Limb (tissue), 2 donors: ENCODE results near the gene EIF3I.
A peak's percentile ranks its signal among the peaks of the same experiment; 100 is the strongest.
"Not testable (repeated sequence)": the region's sequence is repeated elsewhere in the genome, so short reads cannot be mapped to it uniquely, and the experiment has no call there.

Experiments used
- DNase-seq, 2 donors: peaks; one replicate each; pipeline ENCODE4 v3.0.0-alpha.2; 2016; ENCODE audit errors: extremely low spot score in 2 of 2

Gene EIF3I

DNA sequence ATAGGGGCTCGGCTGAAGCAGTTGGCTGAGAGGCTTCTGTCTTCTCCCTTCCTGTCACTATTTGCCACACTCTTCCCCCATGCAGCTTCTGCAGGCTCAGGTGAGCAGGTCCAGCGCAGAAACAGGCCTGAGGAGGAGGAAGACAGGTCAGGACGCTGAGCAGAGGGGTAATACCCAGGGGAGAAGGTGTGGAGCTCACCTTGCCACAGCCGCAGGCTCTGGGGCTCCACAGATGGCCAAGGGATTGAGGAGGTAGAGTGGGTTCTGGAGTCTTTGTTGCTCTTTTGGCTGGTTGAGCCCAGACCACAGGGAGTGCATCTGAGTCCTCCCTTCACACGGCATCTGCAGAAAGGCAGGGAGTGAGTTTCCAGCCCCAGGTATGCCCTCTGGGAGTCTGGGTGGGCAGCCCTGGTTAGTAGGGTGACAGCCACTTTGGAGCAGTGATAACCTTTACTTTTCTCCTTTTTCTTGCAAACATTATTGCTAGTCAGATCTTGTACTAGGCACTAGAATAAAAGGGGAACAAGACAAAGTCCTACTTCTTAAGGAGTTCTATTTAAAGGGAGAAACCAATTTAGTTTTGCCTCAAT lies 9.7 kb downstream of the EIF3I start:
- no peak for DNase-seq

DNA sequence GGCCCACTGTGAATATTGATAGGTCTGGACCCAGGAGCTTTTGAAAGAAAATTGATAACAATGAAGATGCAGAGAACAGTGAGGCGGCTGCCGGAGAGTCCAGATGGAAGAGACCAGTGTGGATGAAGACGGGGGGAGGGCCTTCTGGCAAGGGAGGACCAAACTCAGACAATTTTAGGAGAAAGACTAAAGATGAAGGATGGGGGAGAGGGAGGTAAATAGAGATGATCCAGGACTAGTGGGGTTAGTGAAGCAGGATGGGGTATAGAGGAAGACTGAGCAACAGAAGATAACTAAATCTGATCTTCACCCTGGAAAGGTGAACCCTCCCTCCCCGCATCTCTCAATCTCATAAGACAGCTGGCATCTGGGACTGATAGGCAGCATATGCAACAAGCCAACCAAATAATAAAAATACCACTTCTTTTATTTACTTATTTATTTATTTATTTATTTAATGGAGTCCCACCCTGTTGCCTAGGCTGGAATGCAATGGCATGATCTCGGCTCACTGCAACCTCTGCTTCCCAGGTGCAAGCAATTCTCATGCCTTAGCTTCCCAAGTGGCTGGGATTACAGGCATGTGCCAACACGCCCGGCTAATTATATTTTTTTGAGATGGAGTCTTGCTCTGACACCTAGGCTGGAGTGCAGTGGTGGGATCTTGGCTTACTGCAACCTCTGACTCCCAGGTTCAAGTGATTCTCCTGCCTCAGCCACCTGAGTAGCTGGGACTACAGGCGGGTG lies 10.5 kb downstream of the EIF3I start:
- DNase-seq = no peak

- DNase-seq = no peak
Measured at GRCh38 chr1:32234792-32235191, 12.6 kb downstream of the EIF3I start.

DNA sequence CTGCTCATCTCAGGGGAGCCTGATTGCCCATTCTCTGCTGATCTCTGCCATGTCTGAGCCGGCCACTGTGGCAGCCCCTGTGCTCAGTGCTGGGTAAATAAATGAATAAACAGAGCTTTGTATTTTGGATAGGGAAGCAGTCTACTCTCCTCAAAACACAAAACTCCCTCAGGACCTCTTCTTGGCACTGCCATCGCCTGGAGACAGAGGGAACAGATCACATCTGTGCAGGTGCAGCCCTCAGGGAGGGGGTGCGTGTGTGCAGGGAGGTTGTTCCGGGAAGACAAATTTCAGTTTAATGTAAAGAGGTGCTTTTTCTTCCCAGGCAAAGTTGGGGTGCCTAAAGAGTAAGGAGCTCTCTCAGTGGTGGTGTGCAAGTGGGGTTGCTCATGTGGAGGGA lies 17.1 kb downstream of the EIF3I start:
- no peak for DNase-seq

DNA sequence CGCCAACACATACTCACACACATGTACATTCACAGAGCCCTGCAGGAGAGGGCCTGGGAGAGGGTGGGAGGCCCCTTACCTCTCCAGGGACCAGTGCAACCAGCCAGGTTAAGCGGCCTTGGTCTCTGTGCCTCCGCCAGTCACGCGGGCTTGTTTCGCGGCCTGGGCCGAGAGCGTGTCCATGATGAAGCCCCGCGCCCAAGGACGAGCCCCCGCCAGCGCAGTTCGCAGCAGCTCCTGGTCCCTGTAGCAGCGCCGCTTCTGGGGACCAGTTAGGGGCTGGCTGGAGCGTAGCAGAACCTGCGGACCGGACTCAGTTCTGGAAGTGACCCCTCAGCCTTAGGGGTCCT lies 17.6 kb downstream of the EIF3I start:
- DNase-seq = no peak

- DNase-seq = peak in 1 of 2 donors; percentile 76
Measured at GRCh38 chr1:32240140-32240951, 18.1 kb downstream of the EIF3I start.

DNA sequence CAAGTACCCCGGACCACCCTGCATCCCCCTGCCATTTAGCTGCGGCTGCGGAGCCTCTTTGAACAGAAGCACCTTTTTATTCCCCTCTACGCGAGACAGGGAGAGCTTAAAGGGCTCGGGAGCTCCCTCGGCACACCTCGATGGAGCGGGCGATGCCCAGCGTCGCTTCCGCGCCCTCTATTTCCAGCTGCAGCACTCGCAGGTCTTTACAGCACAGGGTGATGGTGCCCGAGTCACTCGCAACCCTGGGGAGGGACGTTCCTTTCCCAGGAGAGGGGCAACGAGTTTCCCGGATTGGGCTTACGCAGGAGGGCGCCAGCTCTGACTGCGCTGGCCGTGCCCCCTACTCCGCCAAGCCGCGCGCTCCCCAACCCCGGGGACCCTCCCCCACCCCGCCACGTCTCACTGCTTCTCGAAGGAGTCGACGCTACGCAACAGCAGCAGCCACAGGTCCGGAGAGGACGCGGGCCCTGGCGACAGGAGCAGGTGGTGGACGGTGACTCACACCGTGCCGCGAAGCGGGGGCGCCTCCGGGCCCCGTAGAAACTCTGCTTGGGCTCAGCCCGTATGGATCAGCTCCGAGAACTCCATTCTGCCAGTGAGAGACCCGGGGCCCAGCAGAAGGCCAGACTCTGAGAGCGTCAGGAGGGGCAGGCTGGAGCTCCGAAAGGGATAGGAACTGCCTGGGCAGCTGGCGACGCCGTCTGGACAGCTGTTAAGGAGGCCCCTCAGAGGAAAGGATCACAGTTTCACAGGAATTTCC lies 19.0 kb downstream of the EIF3I start:
- peak; percentile 65 to 74 for DNase-seq

- DNase-seq = peak in 1 of 2 donors; percentile 18
Measured at GRCh38 chr1:32242341-32242851, 20.2 kb downstream of the EIF3I start.

GRCh38 chr1:32246888-32247273 lies 24.7 kb downstream of the EIF3I start, which contains the start of gene FAM167B:
FAM167B (plus strand) TSS chr1:32247222; CDS start chr1:32247422, 200 bp downstream.
- no peak for DNase-seq

DNA sequence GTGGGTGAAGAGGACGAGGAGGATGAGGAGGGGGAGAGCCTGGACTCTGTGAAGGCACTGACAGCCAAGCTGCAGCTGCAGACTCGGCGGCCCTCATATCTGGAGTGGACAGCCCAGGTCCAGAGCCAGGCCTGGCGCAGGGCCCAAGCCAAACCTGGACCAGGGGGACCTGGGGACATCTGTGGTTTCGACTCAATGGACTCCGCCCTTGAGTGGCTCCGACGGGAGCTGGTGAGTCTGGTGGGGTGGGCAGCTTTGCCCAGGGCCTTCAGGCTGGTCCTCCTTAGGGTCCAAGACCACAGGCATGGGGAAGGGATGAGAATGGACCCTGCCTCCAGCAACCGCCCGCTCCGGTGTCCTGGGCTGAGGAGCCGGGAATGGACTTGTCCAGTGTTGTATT lies 25.2 kb downstream of the EIF3I start:
- DNase-seq = peak in 1 of 2 donors; percentile 37

DNA sequence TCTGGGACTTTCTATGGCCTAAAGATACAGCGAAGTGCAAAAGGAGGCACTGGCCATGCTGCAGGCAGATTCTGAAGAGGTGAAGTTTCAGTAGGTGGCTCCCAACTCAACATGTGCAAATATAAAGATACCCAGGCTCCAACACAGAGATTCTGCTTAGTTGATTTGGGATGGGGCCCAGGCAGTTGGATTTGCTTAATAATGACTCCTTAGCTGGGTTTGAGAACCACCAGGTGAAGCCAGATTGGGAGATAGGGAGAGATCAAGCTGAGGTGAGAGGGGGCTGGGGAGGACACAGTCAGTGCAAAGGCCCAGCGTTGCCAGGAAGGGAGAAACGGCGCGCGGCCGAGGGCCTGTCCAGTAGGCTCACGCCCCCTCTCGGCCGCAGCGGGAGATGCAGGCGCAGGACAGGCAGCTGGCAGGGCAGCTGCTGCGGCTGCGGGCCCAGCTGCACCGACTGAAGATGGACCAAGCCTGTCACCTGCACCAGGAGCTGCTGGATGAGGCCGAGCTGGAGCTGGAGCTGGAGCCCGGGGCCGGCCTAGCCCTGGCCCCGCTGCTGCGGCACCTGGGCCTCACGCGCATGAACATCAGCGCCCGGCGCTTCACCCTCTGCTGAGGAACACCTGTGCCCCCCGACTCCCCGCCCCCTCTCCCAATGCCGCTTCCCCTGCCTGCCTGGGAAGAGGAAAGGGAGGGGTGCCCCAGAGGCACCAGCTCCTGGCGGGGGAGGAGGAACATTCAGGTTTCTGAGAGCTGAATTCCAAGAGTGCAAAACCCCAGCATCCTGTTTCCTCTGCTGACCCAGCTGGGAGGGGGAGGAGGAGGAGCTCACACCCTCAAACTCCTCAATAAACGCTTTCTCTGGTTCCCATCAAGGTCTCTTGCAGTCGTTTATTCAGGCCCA lies 26.0 kb downstream of the EIF3I start:
- peak in 1 of 2 donors; percentile 80 for DNase-seq

GRCh38 chr1:32249831-32250525 lies 27.8 kb downstream of the EIF3I start:
- DNase-seq = no peak

GRCh38 chr1:32250893-32251716 lies 28.9 kb downstream of the EIF3I start, which contains the start of gene LCK:
LCK (plus strand) TSS chr1:32251265; CDS start chr1:32274330, 23,065 bp downstream.
- DNase-seq = no peak

GRCh38 chr1:32255072-32256071 lies 33.2 kb downstream of the EIF3I start:
- DNase-seq = no peak

DNA sequence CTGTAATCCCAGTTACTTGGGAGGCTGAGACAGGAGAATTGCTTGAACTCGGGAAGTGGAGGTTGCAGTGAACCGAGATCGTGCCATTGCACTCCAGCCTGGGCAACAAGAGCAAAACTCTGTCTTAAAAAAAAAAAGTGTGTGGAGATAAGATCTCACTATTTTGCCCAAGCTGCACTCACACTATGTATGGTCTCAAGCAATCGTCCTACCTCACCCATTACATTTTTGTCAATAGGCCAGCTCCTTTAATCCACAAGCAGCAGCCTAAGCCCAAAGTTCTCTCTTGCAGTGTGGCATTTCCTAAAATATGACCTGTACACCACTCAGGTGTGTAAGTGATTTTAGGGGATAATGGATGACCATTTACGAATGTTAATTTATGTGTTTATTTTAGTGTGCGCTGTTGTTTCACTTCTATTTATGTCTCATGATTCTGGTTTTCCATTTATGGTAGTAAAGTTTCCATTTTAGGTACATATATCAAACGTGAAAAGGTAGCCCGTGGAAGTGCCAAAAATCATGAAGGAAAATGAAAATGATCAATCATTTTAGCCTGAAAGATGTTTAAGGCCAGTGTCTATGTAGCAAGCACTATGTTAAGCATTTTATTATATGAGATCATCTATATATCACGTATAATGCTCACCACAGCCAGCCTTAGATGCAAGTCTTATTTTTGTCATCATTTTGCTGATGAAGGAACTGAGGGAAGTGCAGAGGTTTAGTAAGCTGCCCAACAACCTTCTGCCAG lies 34.4 kb downstream of the EIF3I start:
- no peak for DNase-seq

GRCh38 chr1:32257227-32257508 lies 35.0 kb downstream of the EIF3I start:
- DNase-seq = no peak

GRCh38 chr1:32263236-32263593 lies 41.0 kb downstream of the EIF3I start:
- DNase-seq = not testable (repeated sequence)
